ENCODE results near the gene ZBTB11.
"Not testable (repeated sequence)": the region's sequence is repeated elsewhere in the genome, so short reads cannot be mapped to it uniquely, and the experiment has no call there.

ZBTB11 gene

GRCh38 chr3:101701696-101702634 lies 25.0 kb upstream of the ZBTB11 start:
- no peak overlapping the region for H3K4me3 ChIP-seq (ENCODE audit: low read depth, low read length)
- TF ChIP-seq CTCF (IDR thresholded peaks at IDR 0.05; ENCODE audit: insufficient read depth, low read depth, low read length, missing control alignments): no peak
- no peak for DNase-seq (ENCODE audit: low read depth)

GRCh38 chr3:101695779-101696372 lies 18.9 kb upstream of the ZBTB11 start:
- TF ChIP-seq CTCF (IDR thresholded peaks at IDR 0.05; ENCODE audit: insufficient read depth, low read depth, low read length, missing control alignments): peak; percentile 53
- no peak overlapping the region for H3K4me3 ChIP-seq (ENCODE audit: low read depth, low read length)
- peak; percentile 77 for DNase-seq (ENCODE audit: low read depth)

- not testable (repeated sequence) for H3K4me3 ChIP-seq (ENCODE audit: low read depth, low read length); DNase-seq (ENCODE audit: low read depth)
These were observed 17.9 kb upstream of the ZBTB11 start for GRCh38 chr3:101694836-101695235.

GRCh38 chr3:101693540-101693939 lies 16.6 kb upstream of the ZBTB11 start:
- peak; percentile 61 for TF ChIP-seq CTCF (IDR thresholded peaks at IDR 0.05; ENCODE audit: insufficient read depth, low read depth, low read length, missing control alignments)
- peak; percentile 66 for DNase-seq (ENCODE audit: low read depth)
- H3K4me3 ChIP-seq (ENCODE audit: low read depth, low read length): not testable (repeated sequence)

GRCh38 chr3:101691685-101692671 lies 15.0 kb upstream of the ZBTB11 start:
- not testable (repeated sequence) for H3K4me3 ChIP-seq (ENCODE audit: low read depth, low read length); DNase-seq (ENCODE audit: low read depth)

GRCh38 chr3:101690972-101691371 lies 14.0 kb upstream of the ZBTB11 start:
- DNase-seq (ENCODE audit: low read depth): peak; percentile 35
- TF ChIP-seq CTCF (IDR thresholded peaks at IDR 0.05; ENCODE audit: insufficient read depth, low read depth, low read length, missing control alignments): no peak
- no peak overlapping the region for H3K4me3 ChIP-seq (ENCODE audit: low read depth, low read length)

- no peak for DNase-seq (ENCODE audit: low read depth)
These were observed 12.4 kb upstream of the ZBTB11 start for GRCh38 chr3:101689286-101689685.

More at GRCh38 chr3:101689286-101689685, 12.4 kb upstream of the ZBTB11 start:
- TF ChIP-seq CTCF (IDR thresholded peaks at IDR 0.05; ENCODE audit: insufficient read depth, low read depth, low read length, missing control alignments): no peak
- no peak overlapping the region for H3K4me3 ChIP-seq (ENCODE audit: low read depth, low read length)

Measured in GM12865 (cell line).